Measurements from ENCODE around the gene MX2. TPM values are rescaled to one million over a fixed set of nuclear protein-coding genes. Genes with fewer than 3 reads are reported as not detected.

Gene MX2
- total and polyA plus RNA-seq, 2 experiments from 2014 or later, result 5.4 to 9.2 TPM

GRCh38 chr21:41333752-41334151, 28.1 kb upstream of the MX2 start:
- Histone ChIP-seq H4K20me1 (replicated peaks; ENCODE audit: insufficient read depth) (no peaks in the 10 kb centered on the region), H3K36me3 (ENCODE audit: insufficient read depth) (no peaks in the 10 kb centered on the region), H2AFZ (no peak overlapping the region), H3F3A (replicated peaks; ENCODE audit: low read depth) (no peaks in the 10 kb centered on the region), H3K4me1 (ENCODE audit: insufficient read depth) (no peaks in the 10 kb centered on the region), H3K4me2 (no peak overlapping the region), H3K4me3 (no peak overlapping the region), H3K79me2 (replicated peaks; ENCODE audit: insufficient read depth) (no peaks in the 10 kb centered on the region), H3K9me2 (ENCODE audit: insufficient read depth) (peaks cover 4% of the 10 kb centered on the region; the same call in 1 of the 2 replicates), H3K27me3 (ENCODE audit: insufficient read depth) (no peaks in the 10 kb centered on the region), H3K27ac (ENCODE audit: low read depth) (no peak overlapping the region)
- no peak for DNase-seq (ENCODE audit: low spot score)
- Mint-ChIP-seq H3K4me1 (peaks cover 8% of the 10 kb centered on the region; the same call in 1 of the 3 replicates), H3K27ac (no peak overlapping the region), H3K36me3 (ENCODE audit: low read depth) (peaks cover 18% of the 10 kb centered on the region; the same call in 2 of the 3 replicates), H3K4me3 (no peak overlapping the region), H3K27me3 (ENCODE audit: insufficient read depth, low read depth, poor library complexity) (no peaks in the 10 kb centered on the region), H3K9me3 (peaks cover 31% of the 10 kb centered on the region)
- no peak for ATAC-seq
- TF ChIP-seq EZH2 (IDR thresholded peaks at IDR 0.05; ENCODE audit: low read depth, unreplicated experiment) (no peak), ZNF331 (CRISPR knock-in tag; IDR thresholded peaks at IDR 0.05; ENCODE audit: low read depth) (no peak), STAT1 (IDR thresholded peaks at IDR 0.05; ENCODE audit: unreplicated experiment) (no peak), ZNF114 (CRISPR knock-in tag; IDR thresholded peaks at IDR 0.05) (no peak)

DNA sequence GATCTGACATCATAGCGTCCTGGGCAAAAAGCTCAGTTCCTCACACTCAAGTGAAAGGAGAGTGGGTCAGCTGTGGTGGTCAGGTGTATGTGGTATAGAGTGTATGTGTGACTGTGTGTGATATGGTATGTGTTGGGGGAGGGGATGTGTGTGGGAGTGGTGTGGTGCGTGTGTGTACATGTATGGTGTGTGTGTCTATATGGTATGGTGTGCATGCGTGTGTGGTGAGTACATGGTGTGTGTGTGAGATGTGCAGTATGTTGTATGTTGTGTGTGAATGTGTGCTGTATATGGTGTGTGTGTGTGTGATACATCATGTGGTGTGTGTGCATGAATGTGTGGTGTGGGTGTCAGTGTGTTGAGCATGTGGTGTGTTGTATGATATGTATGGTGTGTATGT, 24.3 kb upstream of the MX2 start:
- no peak overlapping the region for H3K27ac Mint-ChIP-seq
- ATAC-seq, result no peak
- TF ChIP-seq JUNB (IDR thresholded peaks at IDR 0.05; ENCODE audit: unreplicated experiment) (no peak), ZNF114 (CRISPR knock-in tag; IDR thresholded peaks at IDR 0.05) (no peak), CREB1 (CRISPR knock-in tag; IDR thresholded peaks at IDR 0.05; ENCODE audit: low read depth) (no peak), ZNF331 (CRISPR knock-in tag; IDR thresholded peaks at IDR 0.05; ENCODE audit: low read depth) (no peak), POLR2AphosphoS5 (IDR thresholded peaks at IDR 0.05; ENCODE audit: low read depth) (no peak), CTCF (conservative IDR thresholded peaks at IDR 0.05; ENCODE audit: low read depth in 2 of 2) (no peak), EZH2phosphoT487 (IDR thresholded peaks at IDR 0.05; ENCODE audit: unreplicated experiment) (no peak)
- TF ChIP-seq, protein P1, sequence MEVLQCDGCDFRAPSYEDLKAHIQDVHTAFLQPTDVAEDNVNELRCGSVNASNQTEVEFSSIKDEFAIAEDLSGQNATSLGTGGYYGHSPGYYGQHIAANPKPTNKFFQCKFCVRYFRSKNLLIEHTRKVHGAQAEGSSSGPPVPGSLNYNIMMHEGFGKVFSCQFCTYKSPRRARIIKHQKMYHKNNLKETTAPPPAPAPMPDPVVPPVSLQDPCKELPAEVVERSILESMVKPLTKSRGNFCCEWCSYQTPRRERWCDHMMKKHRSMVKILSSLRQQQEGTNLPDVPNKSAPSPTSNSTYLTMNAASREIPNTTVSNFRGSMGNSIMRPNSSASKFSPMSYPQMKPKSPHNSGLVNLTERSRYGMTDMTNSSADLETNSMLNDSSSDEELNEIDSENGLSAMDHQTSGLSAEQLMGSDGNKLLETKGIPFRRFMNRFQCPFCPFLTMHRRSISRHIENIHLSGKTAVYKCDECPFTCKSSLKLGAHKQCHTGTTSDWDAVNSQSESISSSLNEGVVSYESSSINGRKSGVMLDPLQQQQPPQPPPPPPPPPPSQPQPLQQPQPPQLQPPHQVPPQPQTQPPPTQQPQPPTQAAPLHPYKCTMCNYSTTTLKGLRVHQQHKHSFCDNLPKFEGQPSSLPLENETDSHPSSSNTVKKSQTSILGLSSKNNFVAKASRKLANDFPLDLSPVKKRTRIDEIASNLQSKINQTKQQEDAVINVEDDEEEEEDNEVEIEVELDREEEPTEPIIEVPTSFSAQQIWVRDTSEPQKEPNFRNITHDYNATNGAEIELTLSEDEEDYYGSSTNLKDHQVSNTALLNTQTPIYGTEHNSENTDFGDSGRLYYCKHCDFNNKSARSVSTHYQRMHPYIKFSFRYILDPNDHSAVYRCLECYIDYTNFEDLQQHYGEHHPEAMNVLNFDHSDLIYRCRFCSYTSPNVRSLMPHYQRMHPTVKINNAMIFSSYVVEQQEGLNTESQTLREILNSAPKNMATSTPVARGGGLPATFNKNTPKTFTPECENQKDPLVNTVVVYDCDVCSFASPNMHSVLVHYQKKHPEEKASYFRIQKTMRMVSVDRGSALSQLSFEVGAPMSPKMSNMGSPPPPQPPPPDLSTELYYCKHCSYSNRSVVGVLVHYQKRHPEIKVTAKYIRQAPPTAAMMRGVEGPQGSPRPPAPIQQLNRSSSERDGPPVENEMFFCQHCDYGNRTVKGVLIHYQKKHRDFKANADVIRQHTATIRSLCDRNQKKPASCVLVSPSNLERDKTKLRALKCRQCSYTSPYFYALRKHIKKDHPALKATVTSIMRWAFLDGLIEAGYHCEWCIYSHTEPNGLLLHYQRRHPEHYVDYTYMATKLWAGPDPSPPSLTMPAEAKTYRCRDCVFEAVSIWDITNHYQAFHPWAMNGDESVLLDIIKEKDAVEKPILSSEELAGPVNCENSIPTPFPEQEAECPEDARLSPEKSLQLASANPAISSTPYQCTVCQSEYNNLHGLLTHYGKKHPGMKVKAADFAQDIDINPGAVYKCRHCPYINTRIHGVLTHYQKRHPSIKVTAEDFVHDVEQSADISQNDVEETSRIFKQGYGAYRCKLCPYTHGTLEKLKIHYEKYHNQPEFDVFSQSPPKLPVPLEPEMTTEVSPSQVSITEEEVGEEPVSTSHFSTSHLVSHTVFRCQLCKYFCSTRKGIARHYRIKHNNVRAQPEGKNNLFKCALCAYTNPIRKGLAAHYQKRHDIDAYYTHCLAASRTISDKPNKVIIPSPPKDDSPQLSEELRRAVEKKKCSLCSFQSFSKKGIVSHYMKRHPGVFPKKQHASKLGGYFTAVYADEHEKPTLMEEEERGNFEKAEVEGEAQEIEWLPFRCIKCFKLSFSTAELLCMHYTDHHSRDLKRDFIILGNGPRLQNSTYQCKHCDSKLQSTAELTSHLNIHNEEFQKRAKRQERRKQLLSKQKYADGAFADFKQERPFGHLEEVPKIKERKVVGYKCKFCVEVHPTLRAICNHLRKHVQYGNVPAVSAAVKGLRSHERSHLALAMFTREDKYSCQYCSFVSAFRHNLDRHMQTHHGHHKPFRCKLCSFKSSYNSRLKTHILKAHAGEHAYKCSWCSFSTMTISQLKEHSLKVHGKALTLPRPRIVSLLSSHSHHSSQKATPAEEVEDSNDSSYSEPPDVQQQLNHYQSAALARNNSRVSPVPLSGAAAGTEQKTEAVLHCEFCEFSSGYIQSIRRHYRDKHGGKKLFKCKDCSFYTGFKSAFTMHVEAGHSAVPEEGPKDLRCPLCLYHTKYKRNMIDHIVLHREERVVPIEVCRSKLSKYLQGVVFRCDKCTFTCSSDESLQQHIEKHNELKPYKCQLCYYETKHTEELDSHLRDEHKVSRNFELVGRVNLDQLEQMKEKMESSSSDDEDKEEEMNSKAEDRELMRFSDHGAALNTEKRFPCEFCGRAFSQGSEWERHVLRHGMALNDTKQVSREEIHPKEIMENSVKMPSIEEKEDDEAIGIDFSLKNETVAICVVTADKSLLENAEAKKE (CRISPR knock-in tag; IDR thresholded peaks at IDR 0.05), result no peak
- TF ChIP-seq, protein P2, sequence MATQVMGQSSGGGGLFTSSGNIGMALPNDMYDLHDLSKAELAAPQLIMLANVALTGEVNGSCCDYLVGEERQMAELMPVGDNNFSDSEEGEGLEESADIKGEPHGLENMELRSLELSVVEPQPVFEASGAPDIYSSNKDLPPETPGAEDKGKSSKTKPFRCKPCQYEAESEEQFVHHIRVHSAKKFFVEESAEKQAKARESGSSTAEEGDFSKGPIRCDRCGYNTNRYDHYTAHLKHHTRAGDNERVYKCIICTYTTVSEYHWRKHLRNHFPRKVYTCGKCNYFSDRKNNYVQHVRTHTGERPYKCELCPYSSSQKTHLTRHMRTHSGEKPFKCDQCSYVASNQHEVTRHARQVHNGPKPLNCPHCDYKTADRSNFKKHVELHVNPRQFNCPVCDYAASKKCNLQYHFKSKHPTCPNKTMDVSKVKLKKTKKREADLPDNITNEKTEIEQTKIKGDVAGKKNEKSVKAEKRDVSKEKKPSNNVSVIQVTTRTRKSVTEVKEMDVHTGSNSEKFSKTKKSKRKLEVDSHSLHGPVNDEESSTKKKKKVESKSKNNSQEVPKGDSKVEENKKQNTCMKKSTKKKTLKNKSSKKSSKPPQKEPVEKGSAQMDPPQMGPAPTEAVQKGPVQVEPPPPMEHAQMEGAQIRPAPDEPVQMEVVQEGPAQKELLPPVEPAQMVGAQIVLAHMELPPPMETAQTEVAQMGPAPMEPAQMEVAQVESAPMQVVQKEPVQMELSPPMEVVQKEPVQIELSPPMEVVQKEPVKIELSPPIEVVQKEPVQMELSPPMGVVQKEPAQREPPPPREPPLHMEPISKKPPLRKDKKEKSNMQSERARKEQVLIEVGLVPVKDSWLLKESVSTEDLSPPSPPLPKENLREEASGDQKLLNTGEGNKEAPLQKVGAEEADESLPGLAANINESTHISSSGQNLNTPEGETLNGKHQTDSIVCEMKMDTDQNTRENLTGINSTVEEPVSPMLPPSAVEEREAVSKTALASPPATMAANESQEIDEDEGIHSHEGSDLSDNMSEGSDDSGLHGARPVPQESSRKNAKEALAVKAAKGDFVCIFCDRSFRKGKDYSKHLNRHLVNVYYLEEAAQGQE (IDR thresholded peaks at IDR 0.05; ENCODE audit: unreplicated experiment), result no peak

More for the DNA sequence above, 24.3 kb upstream of the MX2 start:
- Histone ChIP-seq H3K27me3 (ENCODE audit: insufficient read depth) (no peaks in the 10 kb centered on the region), H2AFZ (no peak overlapping the region), H3K36me3 (ENCODE audit: insufficient read depth) (no peaks in the 10 kb centered on the region; the same call in 1 of the 2 replicates), H3K4me1 (ENCODE audit: insufficient read depth) (no peaks in the 10 kb centered on the region), H3K79me2 (replicated peaks; ENCODE audit: insufficient read depth) (no peaks in the 10 kb centered on the region), H3K9me2 (ENCODE audit: insufficient read depth) (peaks cover 4% of the 10 kb centered on the region), H3K27ac (ENCODE audit: low read depth) (no peak overlapping the region), H3K4me3 (no peak overlapping the region), H3K4me2 (no peak overlapping the region), H4K20me1 (replicated peaks; ENCODE audit: insufficient read depth) (no peaks in the 10 kb centered on the region), H3F3A (replicated peaks; ENCODE audit: low read depth) (no peaks in the 10 kb centered on the region)
- Mint-ChIP-seq H3K36me3 (ENCODE audit: low read depth) (peaks cover 23% of the 10 kb centered on the region; the same call in 2 of the 3 replicates), H3K27me3 (ENCODE audit: insufficient read depth, low read depth, poor library complexity) (no peaks in the 10 kb centered on the region), H3K9me3 (peaks cover 41% of the 10 kb centered on the region), H3K4me3 (no peak overlapping the region), H3K4me1 (peaks cover 7% of the 10 kb centered on the region; the same call in 2 of the 3 replicates)
- no peak for DNase-seq (ENCODE audit: low spot score)
